NCI-H226 (cell line): ENCODE data around the gene SAMHD1.
A peak's percentile ranks its signal among the peaks of the same experiment; 100 is the strongest.
"Not testable (repeated sequence)": the region's sequence is repeated elsewhere in the genome, so short reads cannot be mapped to it uniquely, and the experiment has no call there.

Source experiments
- DNase-seq: peaks from one replicate; pipeline ENCODE4 v3.0.0-alpha.2; 2015

Gene SAMHD1

GRCh38 chr20:36951979-36952738 is 651 bp upstream of the SAMHD1 start:
- DNase-seq, result no peak

DNA sequence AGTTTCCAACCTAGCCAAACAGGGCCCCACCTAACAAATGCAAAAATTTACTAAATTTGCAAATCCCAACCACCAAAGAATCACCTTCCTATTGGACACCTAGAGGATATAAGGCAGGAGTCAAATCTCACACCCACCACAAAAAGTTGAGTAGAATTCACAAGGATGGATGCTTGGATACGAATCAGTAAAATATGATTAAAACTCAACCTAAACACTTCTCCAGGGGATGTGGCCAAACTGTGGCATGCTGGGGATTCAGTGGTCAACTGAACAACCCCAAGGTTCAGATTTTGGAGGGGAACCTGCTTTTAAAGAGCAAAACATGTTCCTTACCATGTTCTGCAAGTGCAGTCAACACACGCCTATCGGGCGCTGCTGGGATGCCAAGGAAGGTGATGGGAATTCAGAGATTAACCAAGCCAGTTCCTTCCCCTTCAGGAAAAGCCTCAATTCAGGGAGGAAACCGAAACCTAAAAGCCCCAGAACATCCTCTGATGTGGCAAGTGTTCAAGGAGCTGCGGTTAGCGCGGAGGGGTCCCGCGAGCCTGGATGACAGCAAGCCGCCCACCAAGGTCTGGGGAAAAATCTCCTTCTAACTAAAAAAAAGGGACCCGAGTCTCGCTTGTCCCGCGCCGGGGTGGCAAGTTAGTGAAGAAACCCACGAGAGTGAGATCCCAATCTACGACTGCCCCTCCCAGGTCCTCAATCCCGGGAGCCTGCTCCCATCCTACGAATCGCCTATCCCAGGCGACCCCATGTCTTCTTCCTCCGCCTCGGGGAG is 902 bp downstream of the SAMHD1 start:
- DNase-seq, result peak; percentile 13

DNA sequence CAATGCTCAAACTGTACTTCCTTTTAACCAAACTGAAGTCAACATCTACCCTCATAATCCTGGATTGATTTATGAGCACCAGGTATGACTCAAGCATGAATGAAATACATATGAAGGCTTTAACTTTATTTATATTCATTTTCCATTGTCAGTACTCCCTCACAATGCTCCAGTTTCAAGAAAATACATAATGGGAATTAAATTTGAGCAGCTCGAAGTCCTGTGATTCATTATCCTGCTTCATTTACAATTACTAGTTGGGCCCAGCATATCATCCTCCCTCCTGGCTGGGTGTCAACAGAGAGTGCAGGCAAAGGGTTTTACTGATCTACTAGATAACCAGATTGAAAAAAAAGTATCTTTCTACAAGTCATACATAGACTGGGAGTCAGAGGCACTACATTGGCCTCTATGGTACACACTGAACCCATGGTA is 10.1 kb downstream of the SAMHD1 start:
- DNase-seq, result peak; percentile 15

- DNase-seq, result no peak
Measured at GRCh38 chr20:36937402-36937770, 14.1 kb downstream of the SAMHD1 start.

DNA sequence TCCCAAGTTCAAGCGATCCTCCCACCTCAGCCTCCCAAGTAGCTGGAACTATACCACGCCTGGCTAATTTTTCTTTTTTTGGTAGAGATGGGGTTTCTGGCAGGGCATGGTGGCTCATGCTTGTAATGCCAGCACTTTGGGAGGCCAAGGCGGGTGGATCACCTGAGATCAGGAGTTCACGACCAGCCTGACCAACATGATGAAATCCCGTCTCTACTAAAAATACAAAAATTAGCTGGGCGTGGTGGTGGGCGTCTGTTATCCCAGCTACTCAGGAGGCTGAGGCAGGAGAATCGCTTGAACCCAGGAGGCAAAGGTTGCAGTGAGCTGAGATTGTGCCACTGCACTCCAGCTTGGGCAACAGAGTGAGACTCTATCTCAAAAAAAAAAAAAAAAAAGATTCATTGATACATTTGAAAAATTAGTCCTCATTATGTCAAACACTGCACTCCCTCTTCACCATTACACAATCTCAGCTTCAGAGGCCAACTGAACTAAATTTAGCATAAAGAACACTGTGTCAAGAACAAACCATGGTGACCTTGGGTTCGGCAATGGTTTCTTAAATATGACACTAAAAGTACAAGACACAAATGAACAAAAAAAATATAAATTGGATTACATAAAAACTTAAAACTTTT is 14.6 kb downstream of the SAMHD1 start:
- DNase-seq, result not testable (repeated sequence)

DNA sequence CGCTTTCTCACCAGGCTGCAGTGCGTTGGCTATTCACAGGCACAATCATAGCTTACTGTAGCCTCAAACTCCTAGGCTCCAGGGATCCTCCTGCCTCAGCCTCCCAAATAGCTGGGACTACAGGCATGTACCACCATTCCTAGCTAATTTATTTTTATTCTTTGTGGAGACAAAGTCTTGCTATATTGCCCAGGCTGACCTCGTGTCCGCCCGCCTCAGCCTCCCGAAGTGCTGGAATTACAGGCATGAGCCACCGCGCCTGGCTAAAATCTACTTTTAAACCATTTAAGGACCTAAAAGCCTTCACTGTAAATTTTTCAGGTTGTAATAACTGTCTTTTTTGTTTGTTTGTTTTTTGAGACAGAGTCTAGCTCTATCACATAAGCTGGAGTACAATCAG is 15.2 kb downstream of the SAMHD1 start:
- DNase-seq, result no peak

DNA sequence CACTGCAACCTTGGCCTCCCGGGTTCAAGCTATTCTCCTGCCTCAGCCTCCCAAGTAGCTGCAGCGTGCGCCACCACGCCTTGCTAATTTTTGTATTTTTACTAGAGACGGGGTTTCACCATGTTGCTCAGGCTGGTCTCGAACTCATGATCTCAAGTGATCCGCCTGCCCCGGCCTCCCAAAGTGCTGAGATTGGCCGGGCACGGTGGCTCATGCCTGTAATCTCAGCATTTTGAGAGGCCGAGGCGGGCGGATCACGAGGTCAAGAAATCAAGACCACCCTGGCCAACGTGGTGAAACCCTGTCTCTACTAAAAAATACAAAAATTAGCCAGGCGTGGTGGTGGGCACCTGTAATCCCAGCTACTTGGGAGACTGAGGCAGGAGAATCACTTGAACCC is 17.9 kb downstream of the SAMHD1 start:
- DNase-seq, result not testable (repeated sequence)

DNA sequence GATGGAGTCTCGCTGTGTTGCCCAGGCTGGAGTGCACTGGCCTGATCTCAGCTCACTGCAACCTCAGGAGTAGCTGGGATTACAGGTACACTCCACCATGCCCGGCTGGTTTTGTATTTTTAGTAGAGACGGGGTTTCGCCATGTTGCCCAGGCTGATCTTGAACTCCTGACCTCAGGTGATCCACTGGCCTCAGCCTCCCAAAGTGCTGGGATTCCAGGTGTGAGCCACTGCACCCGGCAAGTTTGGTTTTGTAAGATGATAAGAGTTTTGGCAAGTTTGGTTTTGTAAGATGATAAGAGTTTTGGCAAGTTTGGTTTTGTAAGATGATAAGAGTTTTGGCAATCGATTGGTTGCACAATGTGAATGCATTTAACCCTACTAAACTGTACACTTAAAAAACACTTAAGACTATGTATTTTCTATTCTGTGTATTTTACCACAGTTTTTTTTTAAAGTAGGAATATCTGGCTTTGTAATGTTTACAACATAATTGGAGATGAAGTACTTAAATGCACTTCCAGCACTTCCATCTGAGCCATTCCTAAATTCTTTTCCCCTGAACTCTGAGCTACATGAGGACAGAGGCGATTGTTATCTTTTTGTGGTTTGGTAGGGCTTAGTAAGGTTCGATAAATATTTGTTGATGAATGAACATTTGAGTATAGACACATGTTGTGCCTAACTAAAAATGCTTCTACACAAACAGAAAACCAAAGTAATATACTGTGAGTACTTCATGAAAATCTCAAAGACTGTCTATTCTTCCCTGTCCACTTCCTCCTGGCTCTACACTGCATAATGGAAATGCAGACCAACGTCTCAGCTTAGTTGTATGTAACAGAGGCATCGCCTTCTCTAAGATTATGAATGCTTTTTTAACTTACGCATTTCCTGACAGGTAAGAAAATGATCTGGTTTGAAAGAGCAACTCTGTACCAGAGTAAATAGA is 18.8 kb downstream of the SAMHD1 start:
- DNase-seq, result no peak

DNA sequence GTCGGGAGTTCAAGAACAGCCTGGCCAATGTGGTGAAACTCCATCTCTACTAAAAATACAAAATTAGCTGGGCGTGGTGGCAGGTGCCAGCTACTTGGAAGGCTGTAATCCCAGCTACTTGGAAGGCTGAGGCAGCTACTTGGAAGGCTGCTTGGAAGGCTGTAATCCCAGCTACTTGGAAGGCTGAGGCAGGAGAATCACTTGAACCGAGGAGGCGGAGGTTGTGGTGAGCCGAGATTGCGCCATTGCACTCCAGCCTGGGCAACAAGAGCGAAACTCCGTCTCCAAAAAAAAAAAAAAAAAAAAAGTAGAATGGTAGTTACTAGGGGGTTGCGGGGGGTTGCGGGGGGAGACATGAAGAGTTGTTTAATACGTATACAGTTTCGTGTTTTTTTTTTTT is 19.4 kb downstream of the SAMHD1 start:
- DNase-seq, result not testable (repeated sequence)

DNA sequence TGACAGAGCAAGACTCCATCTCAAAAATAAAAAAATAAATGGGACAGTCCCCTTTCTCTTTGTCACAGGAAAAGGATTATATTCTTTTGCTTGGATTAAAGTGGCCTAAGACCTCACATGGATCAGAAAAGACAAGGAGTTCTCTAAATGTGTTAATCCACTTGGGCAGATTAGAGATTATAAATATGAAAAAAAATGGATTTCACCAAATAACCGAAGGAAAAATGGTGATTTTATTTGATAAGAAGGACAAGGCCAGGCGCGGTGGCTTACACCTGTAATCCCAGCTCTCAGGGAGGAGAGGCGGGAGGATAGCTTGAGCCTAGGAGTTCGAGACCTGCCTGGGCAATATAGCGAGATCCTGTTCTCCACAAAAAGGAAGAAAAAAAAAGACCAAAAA is 21.8 kb downstream of the SAMHD1 start:
- no peak for DNase-seq

DNA sequence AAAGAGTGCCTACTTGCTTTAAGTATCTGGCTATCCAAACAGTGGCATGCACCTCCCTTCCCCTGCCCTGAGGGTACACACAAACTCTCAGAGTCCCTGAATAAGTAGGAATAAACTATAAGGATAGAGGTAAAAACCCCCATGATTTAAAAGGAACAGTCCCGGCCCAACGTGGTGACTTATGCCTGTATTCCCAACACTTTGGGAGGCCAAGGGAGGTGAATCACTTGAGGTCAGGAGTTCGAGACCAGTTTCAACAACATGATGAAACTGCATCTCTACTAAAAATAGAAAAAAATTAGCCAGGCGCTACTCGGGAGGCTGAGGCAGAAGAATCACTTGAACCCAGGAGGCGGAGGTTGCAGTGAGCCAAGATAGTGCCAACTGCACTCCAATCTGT is 22.2 kb downstream of the SAMHD1 start:
- DNase-seq, result peak; percentile 31

DNA sequence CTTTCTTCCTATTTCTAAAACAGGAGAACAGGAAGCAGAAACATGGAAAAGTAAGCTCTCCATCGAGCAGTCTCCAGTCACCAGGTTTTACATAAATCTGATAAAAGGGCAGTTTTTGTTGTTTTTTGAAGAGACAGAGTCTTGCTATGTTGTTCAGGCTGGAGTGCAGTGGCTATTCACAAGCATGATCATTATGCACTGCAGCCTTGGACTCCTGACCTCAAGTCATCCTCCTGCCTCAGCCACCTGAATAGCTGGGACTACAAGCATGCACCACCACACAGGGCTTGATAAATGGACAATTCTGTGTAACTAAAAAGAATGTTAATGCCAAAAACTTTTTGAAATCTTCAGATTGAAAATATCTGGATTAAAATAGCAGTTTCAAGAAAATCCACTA is 23.8 kb downstream of the SAMHD1 start:
- DNase-seq, result no peak

- DNase-seq, result no peak
Measured at GRCh38 chr20:36926653-36927200, 24.8 kb downstream of the SAMHD1 start.

DNA sequence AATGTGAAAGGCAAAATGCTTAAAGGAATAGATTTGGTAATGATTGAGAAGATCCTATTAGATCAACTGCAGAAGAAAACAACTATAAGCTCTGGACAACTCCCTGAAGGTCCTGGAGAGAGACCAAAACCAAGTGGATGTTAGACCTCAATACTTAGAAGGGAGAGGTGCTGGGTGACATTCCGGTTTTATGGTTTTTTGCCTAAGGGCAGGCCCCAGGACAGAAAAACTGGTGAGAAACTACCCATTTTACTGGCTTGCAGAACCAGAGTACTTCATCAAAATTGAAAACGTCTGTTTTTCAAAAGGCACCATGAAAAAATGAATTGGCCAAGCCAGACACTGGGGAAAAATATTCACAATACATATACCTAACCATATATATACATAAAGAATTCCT is 26.3 kb downstream of the SAMHD1 start:
- DNase-seq, result no peak

GRCh38 chr20:36924167-36925045 is 27.1 kb downstream of the SAMHD1 start:
- no peak for DNase-seq

- no peak for DNase-seq
Measured at GRCh38 chr20:36920334-36920730, 31.2 kb downstream of the SAMHD1 start.

GRCh38 chr20:36919715-36920333 is 31.7 kb downstream of the SAMHD1 start:
- DNase-seq, result peak; percentile 25

GRCh38 chr20:36917943-36918342 is 33.6 kb downstream of the SAMHD1 start:
- peak; percentile 5 for DNase-seq

GRCh38 chr20:36917240-36917639 is 34.3 kb downstream of the SAMHD1 start:
- DNase-seq, result no peak

GRCh38 chr20:36916199-36916598 is 35.3 kb downstream of the SAMHD1 start:
- no peak for DNase-seq

DNA sequence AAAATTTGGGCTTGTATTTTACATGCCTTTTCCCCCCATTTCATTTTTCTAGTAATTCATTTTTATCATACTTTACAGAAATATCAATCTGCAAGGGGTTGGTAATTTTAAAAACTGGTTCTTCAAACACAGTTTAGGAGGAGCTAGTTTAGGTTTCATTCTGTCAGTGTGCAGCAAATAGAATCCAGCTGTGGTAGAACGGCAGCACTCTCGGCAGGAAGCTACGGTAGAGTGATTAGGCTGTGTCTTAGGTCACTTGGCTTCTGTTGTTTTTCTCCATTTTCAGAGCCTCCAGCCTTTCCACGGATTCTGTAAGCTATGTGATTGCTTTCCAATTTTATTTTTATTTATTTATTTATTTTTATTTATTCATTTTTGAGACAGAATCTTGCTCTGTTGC is 42.9 kb downstream of the SAMHD1 start:
- DNase-seq, result no peak
